Upper lobe of left lung (tissue), 4 donors: Measurements from ENCODE around the gene DOCK4.

Experiments used
- POLR2AphosphoS5 ChIP-seq, 2 donors: sonication (generic); formaldehyde crosslinking; IDR thresholded peaks; one replicate each; pipeline ENCODE4 v1.5.1; 2017; ENCODE audit warnings: antibody characterized with exemption in 2 of 2
- TF ChIP-seq, protein P1 (sequence below), 6 experiments: fragments of 450-650 bp in 4 of 6; fragments of 200-600 bp in 2 of 6; sonication (generic) in 2 of 6; IDR thresholded peaks; one replicate each; pipeline ENCODE4 v1.5.1; 2016 to 2019; ENCODE audit warnings: antibody characterized with exemption in 6 of 6

- TF ChIP-seq, protein P1, sequence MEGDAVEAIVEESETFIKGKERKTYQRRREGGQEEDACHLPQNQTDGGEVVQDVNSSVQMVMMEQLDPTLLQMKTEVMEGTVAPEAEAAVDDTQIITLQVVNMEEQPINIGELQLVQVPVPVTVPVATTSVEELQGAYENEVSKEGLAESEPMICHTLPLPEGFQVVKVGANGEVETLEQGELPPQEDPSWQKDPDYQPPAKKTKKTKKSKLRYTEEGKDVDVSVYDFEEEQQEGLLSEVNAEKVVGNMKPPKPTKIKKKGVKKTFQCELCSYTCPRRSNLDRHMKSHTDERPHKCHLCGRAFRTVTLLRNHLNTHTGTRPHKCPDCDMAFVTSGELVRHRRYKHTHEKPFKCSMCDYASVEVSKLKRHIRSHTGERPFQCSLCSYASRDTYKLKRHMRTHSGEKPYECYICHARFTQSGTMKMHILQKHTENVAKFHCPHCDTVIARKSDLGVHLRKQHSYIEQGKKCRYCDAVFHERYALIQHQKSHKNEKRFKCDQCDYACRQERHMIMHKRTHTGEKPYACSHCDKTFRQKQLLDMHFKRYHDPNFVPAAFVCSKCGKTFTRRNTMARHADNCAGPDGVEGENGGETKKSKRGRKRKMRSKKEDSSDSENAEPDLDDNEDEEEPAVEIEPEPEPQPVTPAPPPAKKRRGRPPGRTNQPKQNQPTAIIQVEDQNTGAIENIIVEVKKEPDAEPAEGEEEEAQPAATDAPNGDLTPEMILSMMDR (IDR thresholded peaks at IDR 0.05) = no peak
- no peak for TF ChIP-seq POLR2AphosphoS5 (IDR thresholded peaks at IDR 0.05)
Measured at GRCh38 chr7:111942450-111943081, 263.6 kb downstream of the DOCK4 start.
